NCI-H460 (cell line): ENCODE results near the gene FDXR. TPM values are rescaled to one million over a fixed set of nuclear protein-coding genes. Genes with fewer than 3 reads are reported as not detected.

Experiments
- DNase-seq: peaks from one replicate; pipeline ENCODE4 v3.0.0-alpha.2; 2016; ENCODE audit warnings: low read depth; ENCODE audit errors: extremely low read depth
- total RNA-seq: library from RNA; depleted of rRNA; stranded (reverse); fragments of >200 nt; shearing (Covaris generic); gene quantifications from 2 replicates; pipeline ENCODE4 v1.2.3, GENCODE V29; 2014; rRNA removed

FDXR gene
- total RNA-seq, 1 experiment from 2014 or later: 35.0 TPM

GRCh38 chr17:74818291-74818938 is 54.4 kb downstream of the FDXR start:
- no peak for DNase-seq

- DNase-seq: no peak
Observed at GRCh38 chr17:74816905-74817620, 55.7 kb downstream of the FDXR start.

- DNase-seq: no peak
Observed at GRCh38 chr17:74815550-74816370, 57.0 kb downstream of the FDXR start.

- DNase-seq: no peak
Observed at GRCh38 chr17:74815067-74815466, 57.7 kb downstream of the FDXR start.

- DNase-seq: no peak
Observed at GRCh38 chr17:74814453-74814852, 58.3 kb downstream of the FDXR start.

Other genes with a start within 250 kb of the FDXR start
- gene CD300E, start 249.3 kb downstream of the FDXR start, total RNA-seq: not detected in 2 replicates
- gene CD300LF, start 160.1 kb downstream of the FDXR start, total RNA-seq: not detected in 2 replicates
- 0.12 and 0.17 TPM in 2 replicates for gene RAB37, start 135.7 kb downstream of the FDXR start, total RNA-seq
- 21.3 and 27.3 TPM in 2 replicates for gene NHERF1, start 124.4 kb downstream of the FDXR start, total RNA-seq
- gene NAT9, start 96.6 kb downstream of the FDXR start, total RNA-seq: 27.9 and 33.8 TPM in 2 replicates
- gene GRIN2C, start 13.1 kb downstream of the FDXR start, total RNA-seq: not detected in 2 replicates
- not detected in 2 replicates for gene FADS6, start 20.6 kb upstream of the FDXR start, total RNA-seq
- gene USH1G, start 50.3 kb upstream of the FDXR start, total RNA-seq: not detected in 2 replicates
- gene OTOP2, start 51.3 kb upstream of the FDXR start, total RNA-seq: not detected in 2 replicates
- not detected in 2 replicates for gene OTOP3, start 62.9 kb upstream of the FDXR start, total RNA-seq
- 5.0 and 8.2 TPM in 2 replicates for gene HID1, start 99.8 kb upstream of the FDXR start, total RNA-seq
- 15.6 and 18.0 TPM in 2 replicates for gene CDR2L, start 114.6 kb upstream of the FDXR start, total RNA-seq
- gene MRPL58, start 139.7 kb upstream of the FDXR start, total RNA-seq: 87.5 and 91.5 TPM in 2 replicates
- gene ATP5PD, start 174.0 kb upstream of the FDXR start, total RNA-seq: 272 and 301 TPM in 2 replicates
- gene KCTD2, start 174.2 kb upstream of the FDXR start, total RNA-seq: 22.9 and 28.0 TPM in 2 replicates
- 19.8 and 20.0 TPM in 2 replicates for gene SLC16A5, start 215.0 kb upstream of the FDXR start, total RNA-seq
- gene ARMC7, start 237.0 kb upstream of the FDXR start, total RNA-seq: 9.1 and 14.3 TPM in 2 replicates